NCI-H1092 (cell line): Measurements from ENCODE around the gene THAP2.

Source experiments
- DNase-seq: peaks from one replicate; lab custom pipeline; 2025; lab: John Stamatoyannopoulos, UW

Gene THAP2

GRCh38 chr12:71703206-71703605 is 39.1 kb downstream of the THAP2 start:
- no peak for DNase-seq

- no peak for DNase-seq
Measured at GRCh38 chr12:71704920-71705319, 40.8 kb downstream of the THAP2 start.

- no peak for DNase-seq
Measured at GRCh38 chr12:71708658-71709057, 44.6 kb downstream of the THAP2 start.

GRCh38 chr12:71710276-71711125 is 46.4 kb downstream of the THAP2 start:
- no peak for DNase-seq

- no peak for DNase-seq
Measured at GRCh38 chr12:71718611-71719010, 54.5 kb downstream of the THAP2 start.

GRCh38 chr12:71719647-71720370 is 55.7 kb downstream of the THAP2 start:
- no peak for DNase-seq

GRCh38 chr12:71721783-71722505 is 57.8 kb downstream of the THAP2 start:
- DNase-seq = no peak

GRCh38 chr12:71725011-71725410 is 60.9 kb downstream of the THAP2 start:
- no peak for DNase-seq

- DNase-seq = no peak
Measured at GRCh38 chr12:71726548-71726947, 62.4 kb downstream of the THAP2 start.

- no peak for DNase-seq
Measured at GRCh38 chr12:71727958-71728357, 63.9 kb downstream of the THAP2 start.
